Smooth muscle cell (in vitro differentiated cells): ENCODE results near the gene NAA80. TPM values are rescaled to one million over a fixed set of nuclear protein-coding genes. Genes with fewer than 3 reads are reported as not detected.

Source experiments
- DNase-seq: peaks from one replicate; lab custom pipeline; 2025; ENCODE audit not compliant: unreplicated experiment; lab: John Stamatoyannopoulos, UW
- H2AFZ ChIP-seq: fragments of 200-600 bp; sonication (generic); 2 replicates; pipeline ENCODE4 v1.6.0; 2016; ENCODE audit warnings: antibody characterized with exemption, low read depth, mild to moderate bottlenecking
- H3F3A ChIP-seq: fragments of 200-600 bp; sonication (generic); 2 replicates; pipeline ENCODE4 v1.6.0; 2017; ENCODE audit warnings: antibody characterized with exemption, low read depth
- H3K27ac ChIP-seq: fragments of 200-600 bp; sonication (generic); 2 replicates; pipeline ENCODE4 v1.5.1; 2016; ENCODE audit warnings: low read depth, mild to moderate bottlenecking
- H3K27me3 ChIP-seq: fragments of 200-600 bp; sonication (generic); 2 replicates; pipeline ENCODE4 v1.6.1; 2016; ENCODE audit warnings: low read depth, mild to moderate bottlenecking
- H3K36me3 ChIP-seq: fragments of 200-600 bp; sonication (generic); 2 replicates; pipeline ENCODE4 v1.5.1; 2016; ENCODE audit warnings: low read depth
- H3K4me1 ChIP-seq: fragments of 200-600 bp; sonication (generic); 2 replicates; pipeline ENCODE4 v1.5.1; 2016; ENCODE audit warnings: low read depth
- H3K4me2 ChIP-seq: fragments of 200-600 bp; sonication (generic); 2 replicates; pipeline ENCODE4 v1.6.0; 2016; ENCODE audit warnings: mild to moderate bottlenecking
- H3K4me3 ChIP-seq: fragments of 200-600 bp; sonication (generic); 2 replicates; pipeline ENCODE4 v1.5.1; 2016; ENCODE audit warnings: mild to moderate bottlenecking
- H3K79me2 ChIP-seq: fragments of 200-600 bp; sonication (generic); 2 replicates; pipeline ENCODE4 v1.6.0; 2016; ENCODE audit warnings: low read depth, mild to moderate bottlenecking
- H3K9ac ChIP-seq: fragments of 200-600 bp; sonication (generic); 2 replicates; pipeline ENCODE4 v1.6.0; 2016; ENCODE audit warnings: low read depth
- H3K9me3 ChIP-seq: fragments of 200-600 bp; sonication (generic); replicated peaks from 2 replicates; pipeline ENCODE4 v1.5.1; 2016; ENCODE audit warnings: low read depth
- H4K20me1 ChIP-seq: fragments of 200-600 bp; sonication (generic); 2 replicates; pipeline ENCODE4 v1.6.0; 2016; ENCODE audit warnings: low read depth
- CTCF ChIP-seq: fragments of 200-600 bp; sonication (generic); IDR thresholded peaks from 2 replicates; pipeline ENCODE4 v1.5.1; 2017; ENCODE audit warnings: borderline replicate concordance, mild to moderate bottlenecking, antibody characterized with exemption; ENCODE audit not compliant: insufficient read depth, poor library complexity, severe bottlenecking
- WGBS: methylation state at CpG from one replicate; pipeline ENCODE4 v1.1.7; 2016; ENCODE audit warnings: low lambda C conversion rate; 5-methylcytosine and 5-hydroxymethylcytosine counted together
- polyA plus RNA-seq: library from polyadenylated mRNA; unstranded; fragments of >200 nt; fragmentation: Nextera tagmentation; extraction: Ambion mirVana; gene quantifications from 2 replicates; pipeline ENCODE4 v1.2.1, GENCODE V29; 2016
- total RNA-seq: library from RNA; depleted of rRNA; stranded (reverse); fragments of >200 nt; gene quantifications from 2 replicates; pipeline ENCODE4 v1.2.3, GENCODE V29; 2014

The NAA80 gene
- total and polyA plus RNA-seq, 2 experiments from 2014 or later: 13.0 to 21.9 TPM

GRCh38 chr3:50320853-50321335 lies 21.7 kb upstream of the NAA80 start:
- Histone ChIP-seq H3K4me1 (peaks cover 17% of the 10 kb centered on the region), H3K9ac (peak overlapping the region; percentile 98)

GRCh38 chr3:50319894-50320625 lies 20.9 kb upstream of the NAA80 start:
- peak overlapping the region; percentile 75 for H3K4me3 ChIP-seq
- peak overlapping the region; percentile 95 for H3K27ac ChIP-seq
- H3F3A ChIP-seq: peaks cover 6% of the 10 kb centered on the region
- H2AFZ ChIP-seq: no peak overlapping the region
- H3K36me3 ChIP-seq: no peaks in the 10 kb centered on the region
- H4K20me1 ChIP-seq: peaks cover 18% of the 10 kb centered on the region
- peak overlapping the region; percentile 98 for H3K9ac ChIP-seq
- 90% methylated on average over 29 of the region's 29 CpGs for WGBS
- peak overlapping the region; percentile 88 for H3K4me2 ChIP-seq
- DNase-seq: no peak
- H3K27me3 ChIP-seq: no peaks in the 10 kb centered on the region
- no peaks in the 10 kb centered on the region for H3K9me3 ChIP-seq
- no peak for TF ChIP-seq CTCF
- H3K4me1 ChIP-seq: peaks cover 17% of the 10 kb centered on the region
- H3K79me2 ChIP-seq: peaks cover 20% of the 10 kb centered on the region

More at GRCh38 chr3:50320853-50321335, 21.7 kb upstream of the NAA80 start:
- peak overlapping the region; percentile 75 for H3K4me3 ChIP-seq
- no peak for TF ChIP-seq CTCF
- H2AFZ ChIP-seq: peak overlapping the region; percentile 60
- peak overlapping the region; percentile 95 for H3K27ac ChIP-seq
- H3K9me3 ChIP-seq: no peaks in the 10 kb centered on the region
- peak overlapping the region; percentile 88 for H3K4me2 ChIP-seq
- DNase-seq: peak; percentile 92
- no peaks in the 10 kb centered on the region for H3K27me3 ChIP-seq
- H3F3A ChIP-seq: peaks cover 6% of the 10 kb centered on the region
- WGBS: 1% methylated on average over 20 of the region's 45 CpGs
- peaks cover 18% of the 10 kb centered on the region for H4K20me1 ChIP-seq
- H3K79me2 ChIP-seq: peaks cover 20% of the 10 kb centered on the region
- H3K36me3 ChIP-seq: no peaks in the 10 kb centered on the region

- no peaks in the 10 kb centered on the region for H3K27me3 ChIP-seq
- no peaks in the 10 kb centered on the region for H3K36me3 ChIP-seq
- H3K27ac ChIP-seq: no peak overlapping the region
- H4K20me1 ChIP-seq: peaks cover 18% of the 10 kb centered on the region
- no peak overlapping the region for H3K9ac ChIP-seq
- no peak for DNase-seq
- H3K4me2 ChIP-seq: peak overlapping the region; percentile 88
- H3K4me3 ChIP-seq: no peak overlapping the region
- H3K79me2 ChIP-seq: peaks cover 20% of the 10 kb centered on the region
- TF ChIP-seq CTCF: no peak
- H3K9me3 ChIP-seq: no peaks in the 10 kb centered on the region
- peaks cover 6% of the 10 kb centered on the region for H3F3A ChIP-seq
- H2AFZ ChIP-seq: no peak overlapping the region
- peaks cover 17% of the 10 kb centered on the region for H3K4me1 ChIP-seq
- WGBS: 98% methylated on average over 16 of the region's 16 CpGs
Measured at GRCh38 chr3:50319181-50319893, 20.1 kb upstream of the NAA80 start.
